Stimulated activated CD8-positive, alpha-beta memory T cell treated with anti-CD3 and anti-CD28 coated beads, Interleukin-4, amount 100 ng/mL, for 1 hour (primary cell): ENCODE measurements around the gene ASMTL.
"Not testable (repeated sequence)": the region's sequence is repeated elsewhere in the genome, so short reads cannot be mapped to it uniquely, and the experiment has no call there.

Experiments used
- DNase-seq, 2 donors: peaks; one replicate each; pipeline ENCODE4 v3.0.0-alpha.2; 2020; ENCODE audit warnings: low read depth in 2 of 2, low spot score in 1 of 2

Gene ASMTL

GRCh38 chrX:1389181-1389992 is 63.3 kb downstream of the ASMTL start:
- no peak for DNase-seq

DNA sequence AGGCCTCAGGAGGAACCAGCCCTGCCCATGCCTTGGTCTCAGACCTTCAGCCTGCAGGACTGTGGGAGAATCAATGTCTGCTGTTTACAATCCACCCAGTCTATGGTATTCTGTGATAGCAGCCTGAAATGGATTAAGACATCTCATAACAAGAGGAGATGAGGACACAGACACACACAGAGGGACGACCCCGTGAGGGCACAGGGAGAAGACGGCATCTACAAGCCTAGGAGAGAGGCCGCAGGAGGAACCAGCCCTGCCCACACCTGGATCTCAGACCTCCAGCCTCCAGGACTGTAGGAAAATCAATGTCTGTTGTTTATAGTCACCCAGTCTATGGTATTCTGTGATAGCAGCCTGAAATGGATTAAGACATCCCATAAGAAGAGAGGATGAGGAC is 64.1 kb downstream of the ASMTL start:
- DNase-seq = no peak

- DNase-seq = no peak
These were observed 65.5 kb downstream of the ASMTL start for GRCh38 chrX:1387141-1387776.

- DNase-seq = no peak
These were observed 66.2 kb downstream of the ASMTL start for GRCh38 chrX:1386338-1387127.

DNA sequence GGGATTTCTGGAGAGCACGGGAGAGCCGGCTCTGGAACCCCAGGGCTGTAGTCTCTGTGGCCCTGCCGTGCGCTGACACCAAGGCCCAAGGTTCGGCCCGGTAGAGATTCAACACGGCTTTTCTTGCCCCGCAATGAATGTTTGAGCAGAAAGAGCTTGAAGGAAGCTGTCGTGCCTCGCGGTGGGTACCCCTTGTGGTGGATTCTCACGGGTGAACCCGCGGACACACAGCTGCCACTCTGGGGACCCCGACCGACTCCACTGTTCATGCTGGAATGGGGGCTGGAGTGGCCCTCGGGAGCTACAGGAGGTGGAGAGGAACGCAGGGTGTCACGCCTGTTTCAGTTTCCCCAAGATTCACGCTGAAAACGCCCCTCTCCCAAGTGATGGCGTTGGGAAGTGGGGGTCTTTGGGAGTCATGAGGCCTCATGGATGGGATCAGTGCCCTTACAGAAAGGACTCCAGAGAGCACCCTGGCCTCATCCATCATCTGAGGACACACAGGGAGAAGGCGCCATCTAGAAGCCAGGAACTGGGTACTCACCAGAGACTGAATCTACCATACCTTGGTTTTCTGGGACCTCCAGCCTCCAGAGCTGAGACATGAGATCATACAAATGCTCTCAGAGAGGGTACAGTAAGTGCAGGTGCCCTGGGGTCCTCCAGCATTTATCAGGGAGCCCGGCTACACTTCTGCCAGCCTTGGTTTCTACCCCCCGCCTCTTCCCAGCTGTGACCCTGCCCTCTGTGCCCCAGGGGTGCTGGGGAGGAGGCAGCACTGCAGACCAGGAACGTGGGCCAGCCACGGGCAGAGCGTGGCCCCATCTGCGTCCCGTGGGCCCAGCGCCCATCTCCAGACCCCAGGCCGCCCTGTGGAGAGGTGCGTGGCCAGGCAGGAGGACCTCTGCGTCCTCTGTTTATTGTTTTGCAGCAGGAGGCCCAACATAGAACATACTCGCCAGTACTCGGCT is 67.2 kb downstream of the ASMTL start:
- DNase-seq = no peak

DNA sequence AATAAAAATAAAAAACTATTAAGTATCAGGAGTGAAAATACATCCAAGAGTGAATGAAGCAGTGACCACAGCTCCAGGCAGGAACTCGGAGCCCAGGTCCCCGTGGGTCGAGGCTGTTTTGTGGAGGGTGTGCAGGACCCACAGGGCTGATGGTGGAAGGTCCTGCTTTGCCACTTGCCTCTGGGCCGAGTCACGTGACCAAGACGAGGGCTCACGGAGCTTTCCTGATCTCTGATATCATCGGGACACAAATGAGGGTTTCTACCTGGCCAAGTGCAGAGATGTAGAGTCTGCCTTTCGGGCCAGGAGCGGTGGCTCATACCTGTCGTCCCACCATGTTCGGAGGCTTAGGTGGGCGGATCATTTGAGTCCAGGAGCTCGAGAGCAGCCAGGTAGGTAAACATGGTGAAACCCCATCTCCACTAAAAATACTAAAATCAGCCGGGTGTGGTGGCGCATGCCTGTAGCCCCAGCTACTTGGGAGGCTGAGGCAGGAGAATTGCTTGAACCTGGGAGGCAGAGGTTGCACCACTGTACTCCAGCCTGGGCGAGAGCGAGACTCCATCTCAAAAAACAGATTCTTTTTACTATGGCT is 68.0 kb downstream of the ASMTL start:
- no peak for DNase-seq

DNA sequence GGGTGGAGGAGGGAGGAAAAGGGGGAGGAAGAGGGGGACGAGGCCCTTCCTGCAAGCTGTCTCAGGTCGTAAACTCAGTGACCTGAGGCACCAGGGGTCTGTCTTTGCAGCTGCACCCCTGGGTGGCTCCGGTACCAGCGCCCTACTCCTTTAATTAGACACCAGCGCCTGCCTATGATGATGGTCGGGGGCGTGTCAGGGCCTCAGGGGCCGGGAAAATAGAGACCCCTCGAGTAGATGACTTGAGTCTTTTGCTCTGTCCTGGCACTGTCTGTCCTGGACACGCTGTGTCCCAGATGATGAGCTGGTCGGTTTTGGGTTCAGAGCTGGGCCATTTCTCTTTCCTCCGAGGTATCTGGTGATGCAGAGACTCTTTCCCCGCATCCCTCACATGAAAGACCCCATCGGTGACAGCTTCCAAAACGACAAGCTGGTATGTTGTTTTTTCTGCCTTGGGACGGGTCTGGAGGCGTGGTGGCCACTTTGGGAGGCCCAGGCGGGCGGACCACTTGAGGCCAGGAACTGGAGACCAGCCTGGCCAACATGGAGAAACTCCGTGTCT is 72.0 kb downstream of the ASMTL start:
- no peak for DNase-seq

DNA sequence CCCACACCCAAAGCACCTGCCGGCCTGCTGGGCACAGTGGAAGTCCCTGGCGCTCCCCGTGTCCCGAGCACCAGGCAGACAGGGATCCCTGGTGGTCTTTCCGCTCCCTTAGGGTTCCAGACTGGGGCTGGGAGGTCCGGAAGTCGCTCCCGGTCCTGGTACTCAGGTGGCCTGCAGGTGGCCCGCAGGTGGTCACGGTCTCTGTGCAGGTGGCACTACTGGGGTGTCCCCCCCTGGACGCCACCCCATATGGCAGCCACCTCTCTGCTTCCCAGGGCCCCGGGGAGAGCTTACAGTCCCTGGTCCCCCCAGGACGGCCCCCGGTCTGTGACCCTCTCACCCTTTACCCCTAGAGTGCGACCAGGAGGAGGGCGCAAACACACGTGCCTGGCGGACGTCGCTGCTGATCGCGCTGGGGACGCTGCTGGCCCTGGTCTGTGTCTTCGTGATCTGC is 74.4 kb downstream of the ASMTL start:
- no peak for DNase-seq

DNA sequence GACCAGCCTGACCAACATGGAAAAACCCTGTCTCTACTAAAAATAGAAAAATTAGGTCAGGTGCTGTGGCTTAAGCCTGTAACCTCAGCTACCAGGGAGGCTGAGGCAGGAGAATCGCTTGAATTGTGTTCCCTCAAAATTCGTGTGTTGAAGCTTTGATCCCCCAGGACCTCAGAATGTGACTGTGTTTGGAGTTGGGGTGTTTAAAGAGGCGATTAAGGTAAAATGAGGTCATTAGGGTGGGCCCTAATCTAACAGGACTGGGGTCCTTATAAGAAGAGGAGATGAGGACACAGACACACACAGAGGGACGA is 84.4 kb downstream of the ASMTL start:
- no peak for DNase-seq

DNA sequence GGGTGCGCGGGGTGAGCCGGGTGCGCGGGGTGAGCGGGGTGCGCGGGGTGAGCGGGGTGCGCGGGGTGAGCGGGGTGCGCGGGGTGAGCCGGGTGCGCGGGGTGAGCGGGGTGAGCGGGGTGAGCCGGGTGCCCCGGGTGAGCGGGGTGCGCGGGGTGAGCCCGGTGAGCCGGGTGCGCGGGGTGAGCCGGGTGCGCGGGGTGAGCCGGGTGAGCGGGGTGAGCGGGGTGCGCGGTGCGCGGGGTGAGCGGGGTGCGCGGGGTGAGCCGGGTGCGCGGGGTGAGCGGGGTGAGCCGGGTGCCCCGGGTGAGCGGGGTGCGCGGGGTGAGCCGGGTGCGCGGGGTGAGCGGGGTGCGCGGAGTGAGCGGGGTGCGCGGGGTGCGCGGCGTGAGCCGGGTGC is 86.3 kb downstream of the ASMTL start:
- not testable (repeated sequence) for DNase-seq

GRCh38 chrX:1361910-1362309 is 90.8 kb downstream of the ASMTL start:
- DNase-seq = no peak

GRCh38 chrX:1361275-1361674 is 91.4 kb downstream of the ASMTL start:
- no peak for DNase-seq

DNA sequence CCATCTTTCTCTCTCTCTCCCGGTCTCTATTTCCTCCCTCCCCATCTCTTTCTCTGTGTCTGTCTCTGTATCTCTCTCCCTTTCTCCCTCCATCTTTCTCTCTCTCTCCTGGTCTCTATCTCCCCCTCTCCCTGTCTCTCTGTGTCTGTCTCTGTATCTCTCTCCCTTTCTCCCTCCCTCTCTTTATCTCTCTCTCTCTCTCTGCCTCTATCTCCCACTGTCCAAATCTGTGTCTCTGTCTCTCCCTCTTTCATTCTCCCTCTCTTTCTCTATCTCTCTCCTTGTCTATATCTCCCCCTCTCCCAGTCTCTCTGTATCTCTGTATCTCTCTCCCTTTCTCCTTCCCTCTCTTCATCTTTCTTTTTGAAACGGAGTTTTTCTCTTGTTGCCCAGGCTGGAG is 92.5 kb downstream of the ASMTL start:
- no peak for DNase-seq

DNA sequence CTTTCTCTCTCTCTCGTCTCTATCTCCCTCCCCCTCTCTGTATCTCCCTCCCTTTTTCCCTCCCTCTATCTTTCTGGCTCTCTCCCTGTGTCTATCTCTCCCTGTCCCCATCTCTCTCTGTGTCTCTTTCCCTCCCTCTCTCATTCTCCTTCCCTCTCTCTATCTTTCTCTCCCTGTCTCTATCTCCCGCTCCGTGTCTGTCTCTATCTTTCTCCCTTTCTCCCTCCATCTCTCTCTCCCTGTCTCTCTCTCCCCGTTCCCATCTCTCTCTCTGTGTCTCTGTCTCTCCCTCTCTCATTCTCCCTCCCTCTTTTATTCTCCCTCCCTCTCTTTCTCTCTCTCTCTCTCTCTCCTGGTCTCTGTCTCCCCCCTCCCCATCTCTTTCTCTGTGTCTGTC is 93.2 kb downstream of the ASMTL start:
- no peak for DNase-seq

DNA sequence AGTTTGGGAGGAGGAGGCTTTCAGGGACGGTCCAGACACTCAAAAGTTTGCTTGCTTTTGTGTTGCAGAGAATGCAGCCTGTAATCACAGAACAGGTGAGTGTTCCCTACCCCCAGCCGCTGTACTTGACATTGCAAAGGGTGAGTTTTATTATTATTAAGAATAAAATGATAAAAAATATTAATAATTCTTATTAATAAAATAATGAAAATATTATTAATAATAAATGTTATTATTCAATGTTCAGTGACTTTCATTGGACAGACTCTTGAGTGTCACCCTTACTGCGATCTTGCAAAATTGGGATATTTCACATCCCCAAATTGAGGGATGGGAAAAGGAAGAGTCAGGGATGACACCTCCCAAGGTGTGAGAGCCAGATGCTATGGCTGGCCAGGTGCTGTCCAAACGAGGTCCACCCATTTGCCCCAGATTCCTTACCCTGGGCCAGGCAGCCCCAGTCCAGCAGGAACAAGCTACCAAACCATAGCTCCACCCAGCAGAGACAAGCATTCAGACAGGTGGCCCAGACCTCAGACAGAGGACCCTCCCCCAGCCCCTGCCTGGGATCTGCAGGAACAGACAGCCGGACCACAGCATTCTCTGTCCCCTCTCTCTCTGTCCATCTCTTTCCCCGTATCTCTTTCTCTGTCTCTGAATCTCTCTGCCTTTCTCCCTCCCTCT is 93.8 kb downstream of the ASMTL start:
- DNase-seq = no peak

- no peak for DNase-seq
These were observed 94.7 kb downstream of the ASMTL start for GRCh38 chrX:1357993-1358392.

GRCh38 chrX:1355131-1356046 is 97.3 kb downstream of the ASMTL start:
- DNase-seq = no peak
